Omental fat pad (tissue), 4 donors: ENCODE measurements around the gene FAM83E. TPM values are rescaled to one million over a fixed set of nuclear protein-coding genes. Genes with fewer than 3 reads are reported as not detected.

Source experiments
- ATAC-seq: fragments of 150-250 bp; one replicate; pipeline ENCODE4 v1.9.1; 2016; ENCODE audit warnings: mild to moderate bottlenecking, moderate library complexity; ENCODE audit not compliant: low FRiP score
- DNase-seq: peaks from one replicate; pipeline ENCODE4 v3.0.0-alpha.2; 2019; ENCODE audit warnings: low spot score
- total RNA-seq, 4 donors: library from RNA; depleted of rRNA; stranded (reverse); fragments of >200 nt; gene quantifications; one replicate each; pipeline ENCODE4 v1.1.0, GENCODE V29; 2016
- TF ChIP-seq, protein P1 (sequence below), 3 donors: fragments of 450-650 bp; IDR thresholded peaks; one replicate each; pipeline ENCODE4 v1.5.1; 2016 to 2017; ENCODE audit warnings: antibody characterized with exemption in 3 of 3, mild to moderate bottlenecking in 3 of 3, moderate library complexity in 2 of 3

The FAM83E gene
- total RNA-seq, 4 donors from 2014 or later: 0.47 to 1.3 TPM; not detected in 2

DNA sequence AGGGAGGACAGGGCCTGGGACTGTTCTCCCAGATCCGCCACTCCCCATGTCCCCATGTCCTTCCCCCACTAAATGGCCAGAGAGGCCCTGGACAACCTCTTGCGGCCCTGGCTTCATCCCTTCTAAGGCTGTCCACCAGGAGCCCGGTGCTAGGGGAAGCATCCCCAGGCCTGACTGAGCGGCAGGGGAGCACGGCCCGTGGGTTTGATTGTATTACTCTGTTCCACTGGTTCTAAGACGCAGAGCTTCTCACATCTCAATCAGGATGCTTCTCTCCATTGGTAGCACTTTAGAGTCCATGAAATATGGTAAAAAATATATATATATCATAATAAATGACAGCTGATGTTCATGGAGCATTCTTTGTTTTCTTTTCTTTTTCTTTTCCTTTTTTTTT lies 7.5 kb downstream of the FAM83E start:
- no peak for DNase-seq
- no peak for ATAC-seq
- TF ChIP-seq, protein P1, sequence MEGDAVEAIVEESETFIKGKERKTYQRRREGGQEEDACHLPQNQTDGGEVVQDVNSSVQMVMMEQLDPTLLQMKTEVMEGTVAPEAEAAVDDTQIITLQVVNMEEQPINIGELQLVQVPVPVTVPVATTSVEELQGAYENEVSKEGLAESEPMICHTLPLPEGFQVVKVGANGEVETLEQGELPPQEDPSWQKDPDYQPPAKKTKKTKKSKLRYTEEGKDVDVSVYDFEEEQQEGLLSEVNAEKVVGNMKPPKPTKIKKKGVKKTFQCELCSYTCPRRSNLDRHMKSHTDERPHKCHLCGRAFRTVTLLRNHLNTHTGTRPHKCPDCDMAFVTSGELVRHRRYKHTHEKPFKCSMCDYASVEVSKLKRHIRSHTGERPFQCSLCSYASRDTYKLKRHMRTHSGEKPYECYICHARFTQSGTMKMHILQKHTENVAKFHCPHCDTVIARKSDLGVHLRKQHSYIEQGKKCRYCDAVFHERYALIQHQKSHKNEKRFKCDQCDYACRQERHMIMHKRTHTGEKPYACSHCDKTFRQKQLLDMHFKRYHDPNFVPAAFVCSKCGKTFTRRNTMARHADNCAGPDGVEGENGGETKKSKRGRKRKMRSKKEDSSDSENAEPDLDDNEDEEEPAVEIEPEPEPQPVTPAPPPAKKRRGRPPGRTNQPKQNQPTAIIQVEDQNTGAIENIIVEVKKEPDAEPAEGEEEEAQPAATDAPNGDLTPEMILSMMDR (IDR thresholded peaks at IDR 0.05): no peak

DNA sequence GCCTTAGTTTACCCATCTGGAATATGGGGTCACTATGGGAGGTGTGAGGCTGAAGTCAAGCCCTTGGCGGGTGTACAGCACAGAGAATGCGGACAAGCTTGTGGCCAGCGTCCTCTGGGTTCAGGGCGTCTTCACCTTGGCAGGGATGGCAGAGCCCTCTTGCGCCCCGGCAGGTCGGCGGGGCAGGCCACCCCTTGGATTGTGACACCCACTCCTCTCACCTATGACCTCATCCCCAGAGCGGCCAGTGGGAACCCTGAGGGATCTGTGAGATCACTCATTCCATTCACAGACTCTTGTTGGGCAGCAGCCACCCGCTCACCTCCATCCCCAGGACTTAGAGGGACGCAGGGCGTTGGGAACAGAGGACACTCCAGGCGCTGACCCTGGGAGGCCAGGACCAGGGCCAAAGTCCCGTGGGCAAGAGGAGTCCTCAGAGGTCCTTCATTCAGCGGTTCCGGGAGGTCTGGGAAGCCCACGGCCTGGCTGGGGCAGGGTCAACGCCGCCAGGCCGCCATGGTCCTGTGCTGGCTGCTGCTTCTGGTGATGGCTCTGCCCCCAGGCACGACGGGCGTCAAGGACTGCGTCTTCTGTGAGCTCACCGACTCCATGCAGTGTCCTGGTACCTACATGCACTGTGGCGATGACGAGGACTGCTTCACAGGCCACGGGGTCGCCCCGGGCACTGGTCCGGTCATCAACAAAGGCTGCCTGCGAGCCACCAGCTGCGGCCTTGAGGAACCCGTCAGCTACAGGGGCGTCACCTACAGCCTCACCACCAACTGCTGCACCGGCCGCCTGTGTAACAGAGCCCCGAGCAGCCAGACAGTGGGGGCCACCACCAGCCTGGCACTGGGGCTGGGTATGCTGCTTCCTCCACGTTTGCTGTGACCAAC lies 8.2 kb downstream of the FAM83E start, which contains the start of gene SPACA4:
Gene SPACA4, plus strand, starts transcription at position 280 of the 896 bp plus-strand sequence. Its CDS starts 237 bp downstream, at position 517.
- ATAC-seq (no peak), DNase-seq (no peak)
- TF ChIP-seq, protein P1 (IDR thresholded peaks at IDR 0.05): no peak

DNA sequence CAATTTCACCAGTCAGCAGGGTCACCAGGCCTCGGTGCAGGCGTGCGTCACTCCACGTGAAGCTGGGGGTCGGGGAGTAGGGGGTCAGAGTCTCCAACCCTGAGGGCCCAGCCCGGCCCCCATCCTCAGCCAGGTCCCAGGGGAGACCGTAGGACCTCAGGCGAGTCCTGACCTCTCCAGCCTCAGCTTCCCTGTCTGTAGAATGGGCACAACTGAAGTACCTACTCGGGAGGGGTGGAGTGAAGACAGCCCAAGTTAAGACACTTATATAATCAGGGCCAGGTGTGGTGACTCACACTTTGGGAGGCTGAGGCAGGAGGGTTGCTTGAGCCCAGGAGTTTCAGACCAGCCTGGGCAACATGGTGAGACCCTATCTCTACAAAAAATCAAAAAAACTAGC lies 11.0 kb downstream of the FAM83E start:
- TF ChIP-seq, protein P1 (IDR thresholded peaks at IDR 0.05): no peak
- ATAC-seq (no peak), DNase-seq (no peak)

DNA sequence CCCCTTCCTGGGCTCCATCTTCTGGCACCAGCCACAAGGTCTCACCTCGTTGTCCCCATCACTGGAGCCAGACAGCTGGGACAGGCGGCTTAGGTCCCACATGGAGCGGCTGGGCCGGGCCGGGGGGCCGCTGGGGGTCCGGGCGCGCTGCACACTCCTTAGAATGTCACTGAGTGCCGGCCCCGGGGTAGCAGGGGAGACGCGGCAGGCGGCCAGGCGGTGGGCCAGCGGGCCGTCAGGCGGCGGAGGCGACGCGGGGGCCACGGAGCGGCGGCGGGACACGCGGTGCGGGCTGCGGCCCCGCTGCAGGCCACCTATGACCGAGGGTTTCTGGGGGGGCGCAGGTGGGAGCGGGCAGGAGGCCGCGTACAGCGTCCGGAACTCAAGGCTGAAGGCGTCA lies 11.4 kb downstream of the FAM83E start:
- TF ChIP-seq, protein P1 (IDR thresholded peaks at IDR 0.05): no peak
- DNase-seq: no peak
- ATAC-seq: no peak

DNA sequence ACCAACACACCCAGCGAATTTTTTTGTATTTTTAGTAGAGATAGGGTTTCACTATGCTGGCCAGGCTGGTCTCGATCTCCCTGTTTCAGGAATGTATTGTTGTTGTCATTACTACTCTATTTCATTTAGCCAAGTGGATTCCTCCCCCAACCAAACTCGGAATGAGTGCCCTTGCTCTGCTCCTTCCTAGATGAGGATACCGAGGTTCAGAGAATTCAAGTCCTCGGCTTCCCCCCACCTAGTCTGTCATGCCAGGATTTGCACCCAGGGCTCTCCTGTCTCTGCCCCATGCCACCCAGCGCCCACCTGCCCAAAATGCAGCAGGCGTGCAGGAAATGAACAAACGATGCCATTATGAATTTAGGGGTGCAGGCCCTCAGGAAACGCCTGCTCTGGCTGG lies 11.9 kb downstream of the FAM83E start:
- DNase-seq (no peak), ATAC-seq (no peak)

DNA sequence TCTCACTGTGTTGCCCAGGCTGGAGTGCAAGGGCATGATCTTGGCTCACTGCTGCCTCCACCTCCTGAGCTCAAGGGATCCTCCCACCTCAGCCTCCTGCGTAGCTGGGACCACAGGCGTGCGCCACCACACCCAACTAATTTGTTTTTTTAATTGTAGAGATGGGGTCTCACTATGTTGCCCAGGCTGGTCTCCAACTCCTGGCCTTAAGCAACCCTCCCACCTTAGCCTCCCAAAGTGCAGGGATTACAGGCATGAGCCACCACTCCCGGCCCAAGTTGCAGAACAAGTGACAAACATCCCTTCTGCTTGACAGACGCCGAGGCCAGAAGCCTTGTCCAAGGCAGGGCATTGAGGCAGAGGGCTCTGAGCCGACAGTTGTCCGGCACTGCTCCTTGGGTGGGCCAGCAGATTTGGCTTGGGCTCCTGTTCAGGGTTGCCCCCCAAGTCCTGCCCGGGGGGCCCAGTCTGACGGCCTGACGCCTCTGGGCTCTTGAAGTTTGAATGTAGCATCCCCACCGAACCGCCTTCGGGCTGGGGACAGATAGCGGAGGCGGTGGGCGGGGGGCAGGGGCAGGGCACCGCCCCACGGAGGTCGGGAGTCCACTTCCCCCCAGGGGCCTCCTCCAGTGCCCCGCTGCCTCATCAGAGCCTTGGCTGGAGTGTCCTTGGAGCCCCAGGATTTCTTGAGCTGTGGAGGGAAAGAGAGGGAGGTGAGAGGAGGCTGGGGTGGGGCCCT lies 14.0 kb downstream of the FAM83E start:
- TF ChIP-seq, protein P1 (IDR thresholded peaks at IDR 0.05): no peak
- DNase-seq: no peak
- ATAC-seq: no peak

More for the DNA sequence above, 11.9 kb downstream of the FAM83E start:
- TF ChIP-seq, protein P1 (IDR thresholded peaks at IDR 0.05): no peak
